Stimulated activated CD8-positive, alpha-beta memory T cell treated with anti-CD3 and anti-CD28 coated beads, Interleukin-15, amount 100 ng/mL, for 48 hours (primary cell): ENCODE results near the gene TCF7.
"Not testable (repeated sequence)": the region's sequence is repeated elsewhere in the genome, so short reads cannot be mapped to it uniquely, and the experiment has no call there.

Source experiments
- DNase-seq, 2 donors: peaks; one replicate each; pipeline ENCODE4 v3.0.0-alpha.2; 2020; ENCODE audit warnings: low read depth in 2 of 2

TCF7 gene

DNA sequence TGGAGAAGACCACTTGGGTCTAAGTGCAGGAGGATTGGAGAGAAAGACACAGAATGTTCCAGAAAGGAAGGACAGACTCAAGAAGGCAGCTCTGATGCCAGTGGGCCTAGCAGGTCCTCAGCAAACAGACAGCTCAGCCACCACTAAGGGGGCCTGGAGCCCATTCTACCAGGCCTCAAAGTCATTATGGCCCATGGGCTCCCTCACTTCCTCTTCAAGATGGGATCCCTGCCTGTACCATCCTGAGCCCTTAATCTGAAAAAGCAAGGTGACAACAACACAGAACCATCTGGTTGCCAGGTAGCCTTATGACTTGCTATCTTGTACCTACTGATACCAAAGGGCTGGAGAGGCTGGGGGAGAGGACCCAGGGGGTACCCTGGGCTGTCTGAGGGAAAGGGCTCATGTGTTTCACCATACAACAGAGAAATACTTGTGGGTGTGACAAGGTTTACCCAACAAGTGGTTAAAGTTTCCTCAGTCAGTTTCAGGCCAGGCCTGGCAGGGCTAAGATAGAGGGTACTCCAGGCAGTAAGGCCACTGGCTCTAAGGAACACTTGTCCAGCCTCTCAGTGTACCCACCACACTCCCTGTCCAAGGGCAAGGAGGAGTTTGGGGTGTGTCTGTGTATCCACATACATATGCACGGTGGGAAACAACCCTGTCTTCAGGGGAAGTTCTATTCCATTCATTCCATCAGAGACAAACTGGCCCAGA lies 30.7 kb downstream of the TCF7 start:
- no peak for DNase-seq

DNA sequence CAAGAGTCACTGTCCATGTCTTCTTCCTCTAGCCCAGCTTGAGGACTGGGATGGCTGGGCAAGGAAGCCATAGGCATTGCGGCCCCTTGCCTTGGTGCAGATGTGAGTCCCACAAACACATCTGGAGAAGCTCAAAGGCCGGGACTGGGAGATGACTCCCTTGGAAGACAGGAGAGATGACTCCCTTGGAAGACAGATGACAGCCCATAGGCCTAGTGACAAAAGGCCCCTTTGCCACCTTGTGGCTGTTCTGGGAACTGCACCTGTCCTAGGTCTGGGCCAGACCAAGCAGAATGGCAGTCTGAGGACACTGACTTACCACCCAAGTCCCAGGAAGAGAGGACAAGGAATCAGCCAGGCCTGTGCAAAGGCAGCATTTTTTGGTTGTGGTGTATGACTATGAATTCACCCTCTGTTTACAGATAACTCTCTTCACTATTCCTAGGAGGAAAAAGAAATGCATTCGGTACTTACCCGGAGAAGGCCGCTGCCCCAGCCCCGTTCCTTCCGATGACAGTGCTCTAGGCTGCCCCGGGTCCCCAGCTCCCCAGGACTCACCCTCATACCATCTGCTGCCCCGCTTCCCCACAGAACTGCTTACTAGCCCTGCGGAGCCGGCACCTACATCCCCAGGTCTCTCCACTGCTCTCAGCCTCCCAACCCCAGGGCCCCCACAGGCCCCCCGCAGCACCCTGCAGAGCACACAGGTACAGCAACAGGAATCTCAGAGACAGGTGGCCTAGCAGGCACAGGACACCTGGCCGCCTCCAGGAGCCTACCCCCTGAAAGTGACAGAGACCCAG lies 31.5 kb downstream of the TCF7 start:
- peak in 1 of 2 donors; percentile 66 for DNase-seq

DNA sequence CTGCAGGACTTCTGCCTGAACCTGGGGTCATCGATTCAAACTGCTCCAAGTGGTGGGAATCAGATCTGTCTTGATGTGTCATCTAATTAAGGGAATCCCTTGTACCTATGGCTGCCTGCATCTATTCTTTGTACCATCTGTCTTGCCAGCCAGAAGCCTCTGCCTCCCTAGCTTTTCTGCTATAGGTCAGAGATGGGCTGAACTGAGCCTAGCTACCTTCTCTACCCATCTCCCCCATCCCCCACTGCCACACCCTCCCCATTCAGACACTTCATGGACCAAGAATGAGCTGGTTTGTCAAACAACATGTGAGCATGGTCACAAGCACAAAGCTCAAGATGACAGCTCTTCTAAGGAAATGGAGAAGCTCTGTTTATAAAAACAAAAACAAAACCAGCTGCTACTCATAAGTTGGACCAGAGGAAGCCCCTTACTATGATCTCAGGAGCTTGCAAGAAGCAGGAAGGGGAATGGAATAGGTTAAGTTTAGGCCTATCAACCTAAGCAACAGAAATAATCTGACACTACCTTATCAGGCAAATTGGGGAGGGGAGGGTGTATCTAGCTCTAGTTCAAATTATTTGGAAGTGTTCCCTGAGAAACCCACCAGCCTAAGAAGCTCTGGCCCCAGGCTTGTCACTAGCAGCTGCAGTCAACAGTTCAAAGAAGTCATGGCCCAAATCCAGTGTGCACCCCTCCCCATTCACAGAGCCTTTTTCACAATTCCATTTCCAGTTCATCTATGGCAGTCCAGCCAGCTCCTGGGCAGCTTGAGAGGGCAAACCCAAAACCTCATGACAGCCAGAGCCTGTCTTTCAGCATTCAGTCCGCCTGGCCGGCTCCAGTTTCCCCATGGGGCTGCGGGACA lies 32.4 kb downstream of the TCF7 start:
- DNase-seq = no peak

DNA sequence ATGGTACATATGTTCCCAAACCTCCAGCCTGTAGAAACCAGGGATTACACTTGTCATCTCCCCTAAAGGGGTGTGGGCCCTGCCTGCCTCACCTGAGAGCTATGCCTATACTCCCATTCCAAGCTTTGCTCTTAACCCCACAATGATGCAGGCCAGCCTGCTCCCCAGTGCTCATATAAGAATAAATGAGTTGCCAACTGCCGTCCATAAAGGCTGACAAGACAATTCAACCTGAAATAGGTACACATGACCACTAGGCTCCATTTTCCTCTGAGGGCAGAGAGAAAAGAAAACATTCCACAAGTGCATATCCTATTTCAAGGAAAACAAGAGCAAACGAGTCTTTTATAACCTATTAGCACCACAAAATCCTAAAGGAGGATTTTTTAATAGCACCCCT lies 33.8 kb downstream of the TCF7 start:
- DNase-seq = no peak

DNA sequence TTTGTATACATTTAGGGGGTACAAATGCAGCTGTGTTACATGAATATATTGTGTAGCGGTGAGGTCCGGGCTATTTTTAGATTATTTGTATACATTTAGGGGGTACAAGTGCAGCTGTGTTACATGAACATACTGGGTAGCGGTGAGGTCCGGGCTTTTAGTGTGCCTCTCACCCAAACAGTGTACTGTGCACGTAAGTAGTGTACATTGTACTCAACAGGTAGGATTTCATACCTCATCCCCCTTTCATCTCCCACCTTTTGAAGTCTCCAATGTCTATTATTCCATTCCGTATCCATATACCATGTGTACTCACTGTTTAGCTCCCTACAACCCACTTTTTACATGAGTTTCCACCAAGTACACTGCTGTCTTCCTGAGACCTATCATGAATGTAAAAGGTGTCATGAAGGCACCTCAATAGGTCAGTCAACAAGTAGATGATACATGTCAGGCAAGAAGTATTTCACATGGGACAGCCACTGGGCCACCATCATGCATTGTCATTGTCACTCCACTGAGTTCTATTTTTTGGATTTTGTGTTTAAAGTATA lies 34.6 kb downstream of the TCF7 start:
- no peak for DNase-seq

DNA sequence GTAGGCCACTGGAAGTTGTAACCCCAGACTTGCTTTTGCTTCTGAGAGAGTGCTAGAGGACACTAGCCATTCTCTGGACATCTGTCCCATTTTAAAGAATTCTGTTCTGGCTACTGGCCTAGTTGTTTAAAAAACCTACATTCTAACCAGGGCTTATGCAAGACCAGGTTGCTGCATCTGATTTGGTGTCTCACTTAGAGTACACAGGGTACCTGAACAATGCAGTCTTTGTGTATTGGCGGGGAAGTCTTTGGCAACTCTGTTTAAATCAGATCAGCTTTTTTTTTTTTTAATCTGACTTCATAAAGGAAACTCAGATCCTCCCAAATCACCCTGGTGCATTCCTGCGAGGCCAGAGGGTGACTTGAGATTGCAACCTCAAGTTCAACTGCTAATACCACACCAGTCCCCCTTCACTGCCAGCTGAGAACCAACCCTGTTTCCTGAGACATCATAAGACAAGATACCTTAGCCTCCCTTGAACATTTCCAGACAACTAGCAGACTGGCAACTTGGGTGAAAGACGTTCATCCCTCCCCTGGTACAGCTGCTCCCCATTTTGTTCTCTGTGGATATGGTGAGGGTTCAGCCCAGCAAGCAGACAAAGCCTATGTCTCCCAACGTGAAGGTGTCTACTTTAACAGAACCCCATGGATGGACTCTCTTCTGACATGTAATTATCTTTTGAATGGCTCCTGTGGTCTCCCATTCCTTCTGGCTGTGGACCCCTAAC lies 35.3 kb downstream of the TCF7 start:
- DNase-seq = no peak

DNA sequence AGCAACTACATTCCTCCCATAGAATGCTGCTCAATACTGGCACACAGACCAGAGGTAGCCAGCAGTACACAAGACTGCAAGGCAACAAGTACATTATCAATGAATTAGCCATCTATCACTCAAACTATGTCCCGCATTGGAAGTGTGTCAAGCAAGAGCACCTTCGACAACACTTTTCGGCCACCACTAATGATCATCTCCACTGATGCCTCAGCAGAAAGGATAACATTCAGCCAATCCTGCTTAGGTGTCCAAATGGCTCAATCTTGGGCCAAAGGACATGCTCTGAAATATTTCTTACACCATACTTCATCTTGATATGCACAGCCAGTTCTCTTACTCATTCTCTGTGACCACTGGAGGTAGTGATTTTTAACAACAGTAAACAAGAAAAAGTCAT lies 37.2 kb downstream of the TCF7 start:
- no peak for DNase-seq

DNA sequence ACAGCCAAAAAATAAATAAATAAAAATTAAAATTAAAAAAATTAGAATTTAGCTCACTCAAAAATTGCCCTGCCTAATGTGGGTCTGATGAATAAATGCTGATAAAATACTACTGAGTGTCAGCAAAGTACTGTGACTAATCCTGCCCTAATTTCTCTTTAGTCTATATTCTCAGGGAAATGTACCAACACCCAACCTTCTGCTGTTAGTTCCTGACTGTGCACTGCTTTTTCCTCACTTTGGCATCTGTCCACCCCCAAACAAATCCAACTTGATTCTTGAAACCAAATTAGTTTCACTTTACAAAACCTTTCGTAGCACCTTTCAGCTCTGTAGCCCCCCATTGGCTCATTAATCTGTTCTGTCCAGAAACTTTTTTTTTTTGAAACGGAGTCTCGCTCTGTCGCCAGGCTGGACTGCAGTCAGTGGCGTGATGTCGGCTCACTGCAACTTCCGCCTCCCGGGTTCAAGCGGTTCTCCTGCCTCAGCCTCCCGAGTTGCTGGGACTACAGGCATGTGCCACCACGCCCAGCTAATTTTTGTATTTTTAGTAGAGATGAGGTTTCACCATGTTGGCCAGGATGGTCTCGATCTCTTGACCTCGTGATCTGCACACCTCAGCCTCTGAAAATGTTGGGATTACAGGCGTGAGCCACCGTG lies 37.8 kb downstream of the TCF7 start:
- DNase-seq = not testable (repeated sequence)

DNA sequence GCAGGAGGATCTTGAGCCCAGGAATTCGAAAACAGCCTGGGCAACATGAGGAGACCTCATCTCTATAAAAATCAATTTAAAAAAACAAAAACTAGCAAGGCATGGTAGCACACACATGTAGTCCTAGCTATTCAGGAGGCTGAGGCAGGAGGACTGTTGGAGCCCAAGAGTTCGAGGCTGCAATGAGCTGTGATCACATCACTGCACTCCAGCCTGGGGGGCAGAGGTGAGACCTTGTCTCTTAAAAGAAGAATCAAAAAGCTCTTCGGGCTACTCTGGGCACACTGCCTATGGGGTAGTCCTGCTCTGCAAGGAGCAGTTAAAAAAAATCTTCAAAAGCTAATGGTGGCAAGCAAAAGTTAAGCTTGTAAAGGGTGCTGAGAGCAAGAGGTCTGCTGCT lies 38.8 kb downstream of the TCF7 start:
- no peak for DNase-seq

DNA sequence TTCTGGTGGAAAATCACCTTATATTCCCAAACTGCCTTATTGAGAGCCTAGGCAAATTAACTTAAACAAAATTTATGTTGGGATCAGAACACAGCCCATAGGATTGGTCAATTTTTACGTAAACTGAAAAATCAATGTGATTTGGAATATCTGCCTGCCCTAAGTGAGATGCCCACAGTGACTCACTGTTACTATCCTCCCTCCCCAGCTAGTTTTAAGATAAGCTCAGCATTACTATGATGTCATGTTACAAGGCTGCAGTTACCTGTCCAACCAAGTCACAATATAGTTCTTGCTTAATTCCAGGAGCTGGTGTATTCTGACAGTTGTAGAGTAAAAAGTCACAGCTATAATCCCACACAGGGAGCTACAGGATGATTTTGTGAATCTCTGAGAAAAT lies 39.2 kb downstream of the TCF7 start:
- no peak for DNase-seq

DNA sequence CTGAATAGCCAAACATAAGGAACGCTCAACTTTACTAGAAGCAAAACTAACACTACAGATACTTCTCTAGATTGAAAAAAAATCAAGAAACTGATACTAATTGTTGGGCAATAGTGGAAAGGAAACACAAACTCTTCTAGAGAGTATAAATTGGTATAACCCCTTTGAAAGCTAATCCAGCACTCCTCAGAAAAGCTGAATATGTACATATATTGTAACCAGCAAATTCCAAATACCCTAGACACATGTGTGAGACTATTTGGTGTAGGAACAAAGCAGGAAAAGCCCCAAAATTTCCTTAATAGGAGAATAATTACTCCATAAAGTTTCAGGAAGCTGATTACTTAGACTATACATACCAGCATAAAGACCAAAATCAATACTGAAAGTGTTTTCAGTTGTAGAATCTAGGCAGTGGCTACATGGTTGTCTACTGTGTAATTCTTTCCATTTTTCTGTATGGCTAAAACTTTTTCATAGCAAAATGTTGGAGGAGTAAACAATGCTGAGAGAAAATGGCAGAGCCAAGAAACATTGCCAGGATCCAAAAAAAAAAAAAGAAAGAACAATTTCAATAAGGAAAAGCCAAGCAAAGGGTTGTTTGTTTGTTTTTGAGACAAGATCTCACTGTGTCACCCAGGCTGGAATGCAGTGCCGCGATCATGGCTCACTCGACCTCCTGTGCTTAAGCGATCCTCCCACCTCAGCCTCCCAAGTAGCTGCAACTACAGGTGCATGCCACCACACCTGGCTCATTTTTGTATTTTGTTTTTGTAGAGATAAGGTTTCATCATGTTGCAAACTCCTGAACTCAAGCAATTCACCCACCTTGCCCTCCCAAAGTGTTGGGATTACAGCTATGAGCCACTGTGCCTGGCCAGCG lies 47.3 kb downstream of the TCF7 start:
- no peak for DNase-seq

DNA sequence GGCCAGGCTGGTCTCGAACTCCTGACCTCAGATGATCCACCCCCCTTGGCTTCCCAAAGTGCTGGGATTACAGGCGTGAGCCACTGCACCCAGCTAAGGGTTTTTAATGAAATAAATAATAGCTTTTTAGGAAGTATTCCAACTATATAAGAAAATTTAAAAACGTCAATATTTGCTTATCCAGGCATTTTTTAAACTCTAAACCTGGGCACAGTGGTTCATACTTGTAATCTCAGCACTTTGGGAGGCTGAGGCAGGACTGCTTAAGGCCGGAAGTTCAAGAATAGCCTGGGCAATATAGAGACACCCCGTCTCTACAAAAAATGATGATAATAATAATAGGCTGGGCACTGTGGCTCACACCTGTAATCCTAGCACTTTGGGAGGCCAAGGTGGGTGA lies 48.1 kb downstream of the TCF7 start:
- no peak for DNase-seq

DNA sequence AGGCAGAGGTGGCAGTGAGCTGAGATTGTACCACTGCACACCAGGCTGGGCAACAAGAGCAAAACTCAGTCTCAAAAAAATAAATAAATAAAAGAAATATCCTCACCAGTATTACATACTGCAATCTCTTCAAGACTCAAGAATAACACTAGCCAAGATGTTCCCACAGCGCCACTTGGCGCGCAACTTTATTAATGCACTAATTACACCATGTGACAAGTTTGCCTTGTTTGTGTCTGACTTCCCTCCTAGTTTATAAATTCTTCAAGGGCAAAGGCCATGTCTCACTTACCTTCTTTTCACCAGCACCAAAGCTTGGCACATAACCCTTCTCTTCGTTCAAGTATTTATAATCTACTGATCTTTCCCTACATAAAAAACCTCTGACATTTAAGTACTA lies 57.5 kb downstream of the TCF7 start:
- no peak for DNase-seq

DNA sequence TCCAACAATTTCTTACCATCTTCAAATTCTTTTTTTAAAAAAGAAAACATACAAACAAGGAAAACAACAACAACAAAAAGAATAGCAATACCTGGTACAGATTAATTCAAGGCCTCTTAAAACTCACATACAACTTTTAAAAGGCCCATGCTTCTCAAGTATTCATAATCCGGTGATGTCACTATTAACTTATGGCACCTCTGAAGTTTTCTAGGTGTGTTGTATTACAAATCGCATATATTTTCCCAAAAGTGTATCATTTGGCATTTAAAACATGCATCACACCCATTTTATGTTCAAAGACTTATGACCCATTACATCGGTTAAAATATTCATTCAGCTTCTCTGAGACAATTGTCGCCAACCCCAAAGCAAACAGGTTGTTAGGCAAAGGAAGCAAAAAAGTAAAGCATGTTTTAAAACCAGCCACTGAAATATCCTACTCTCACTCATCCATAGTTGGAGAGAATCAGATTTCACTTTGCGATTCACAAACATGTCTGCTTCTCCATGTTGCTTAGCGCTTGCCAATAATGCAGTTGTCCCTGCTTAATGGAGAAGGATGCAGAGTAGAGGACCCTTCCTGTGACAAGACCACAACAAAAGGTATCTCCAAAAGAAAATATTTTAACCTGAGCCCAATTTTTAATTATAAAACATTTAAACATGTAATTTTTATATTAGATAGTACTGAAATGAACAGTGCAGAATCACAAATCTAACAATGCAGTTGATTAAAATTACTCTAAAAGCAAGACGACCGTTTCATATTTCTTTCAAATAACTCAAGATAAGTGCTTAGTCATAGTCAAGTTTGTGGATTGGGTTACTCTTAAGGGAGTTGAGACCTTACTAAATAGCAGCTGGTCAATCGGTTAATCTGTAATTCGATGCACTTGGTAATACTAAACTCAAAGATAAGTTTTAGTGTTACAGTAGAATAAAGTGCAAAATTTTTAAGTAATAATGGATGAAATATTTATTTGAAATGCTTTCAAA lies 60.7 kb downstream of the TCF7 start:
- DNase-seq = no peak

DNA sequence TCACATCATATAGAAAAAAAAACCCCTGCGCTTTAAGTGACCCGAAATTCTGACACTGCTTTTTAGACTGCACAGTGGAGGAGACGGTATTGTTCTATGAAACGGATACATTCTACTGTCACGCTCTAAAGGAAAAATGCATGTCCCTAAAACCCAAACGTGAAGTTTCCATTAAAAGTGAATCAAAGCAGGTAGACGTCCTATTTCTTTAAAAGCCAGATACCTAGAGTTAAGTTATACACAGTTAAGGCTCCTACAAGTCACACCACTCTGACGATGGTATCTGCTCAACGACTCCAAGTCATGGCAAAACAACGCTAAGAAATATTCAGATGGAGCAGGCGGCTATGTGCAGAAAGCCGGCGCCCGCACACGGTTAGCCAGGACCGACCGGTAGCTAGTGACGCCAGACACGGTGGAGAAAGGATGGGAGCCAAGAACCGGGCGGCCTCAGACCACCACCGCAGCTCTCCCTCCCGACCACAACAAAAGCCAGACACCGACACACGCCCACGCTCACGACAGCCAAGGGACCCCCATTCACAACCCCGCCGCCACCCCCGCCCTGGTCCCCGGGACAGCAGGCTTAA lies 61.5 kb downstream of the TCF7 start:
- DNase-seq = no peak

DNA sequence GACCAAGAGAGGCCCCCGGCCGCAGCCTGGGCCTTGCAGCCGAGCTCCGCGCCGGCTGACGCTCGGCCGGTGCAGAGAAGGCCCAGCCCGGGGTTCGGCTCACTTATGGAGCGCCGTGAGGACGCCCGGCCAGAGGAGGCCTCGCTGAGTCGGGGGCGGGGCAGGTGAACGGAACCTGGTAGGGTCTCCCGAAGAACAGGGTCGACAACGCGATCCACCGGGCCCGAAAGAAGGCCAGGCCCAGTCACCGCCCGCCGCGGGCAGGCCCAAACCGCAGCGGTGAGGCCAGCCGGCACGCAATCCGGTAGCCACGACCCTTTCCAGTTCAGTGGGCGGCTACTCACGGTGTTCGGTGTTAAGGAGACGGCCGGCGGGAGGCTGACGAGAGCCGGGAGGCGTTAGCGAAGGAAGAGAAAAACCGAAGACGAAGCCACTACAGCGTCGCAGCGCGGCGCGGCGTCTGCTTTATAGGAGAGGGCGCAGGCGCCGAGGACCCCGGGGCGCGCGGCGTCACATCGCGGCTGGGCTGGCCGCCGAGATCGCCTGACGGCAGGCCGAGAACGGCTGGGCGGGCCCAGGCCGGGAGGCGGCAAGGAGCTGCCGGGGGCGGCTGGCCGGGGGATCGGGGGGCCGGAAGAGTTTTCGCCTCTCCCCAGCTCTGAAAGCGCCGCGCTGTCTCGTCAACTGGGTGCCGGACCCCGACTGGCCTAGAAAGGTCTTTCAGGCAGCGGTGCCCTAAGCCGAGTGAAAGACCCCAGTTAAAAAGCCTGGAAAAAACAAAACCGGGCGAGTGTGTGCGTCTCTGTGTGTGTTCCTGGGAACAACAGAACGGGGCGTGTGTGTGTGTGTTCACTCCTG lies 62.3 kb downstream of the TCF7 start, which contains the start of gene SKP1:
Gene SKP1 (minus strand): TSS at position 440 of the 858 bp plus-strand sequence. CDS start 2,928 bp downstream, outside the sequence.
- DNase-seq = peak; percentile 73 to 76
